GM12878 (cell line): ENCODE data around the gene PAFAH2. TPM values are rescaled to one million over a fixed set of nuclear protein-coding genes. Genes with fewer than 3 reads are reported as not detected.

ENCODE experiments used
- ATAC-seq: fragments of 200-7000 bp; cut with Tn5 transposase; 3 replicates; pipeline ENCODE4 v1.9.1; 2020; ENCODE audit warnings: mild to moderate bottlenecking, moderate library complexity
- BruUV-seq: library from RNA; stranded (reverse); fragments of 400-500 nt; replicated peaks from 2 replicates; lab custom pipeline; 2021; lab: Mats Ljungman, UMichigan
- CTCF ChIA-PET: fragments of 300-600 bp; sonication (Branson Sonifier 250); formaldehyde crosslinking; extraction: SDS; loops from one replicate; lab custom pipeline; 2021; ENCODE audit warnings: inconsistent platforms; lab: Yijun Ruan, JAX
- POLR2A ChIA-PET: fragments of 350-600 bp; formaldehyde crosslinking; extraction: SDS; loops from one replicate; lab custom pipeline; 2021; ENCODE audit warnings: inconsistent platforms; lab: Charles Lee
- RAD21 ChIA-PET: fragments of 300-600 bp; sonication (Branson Sonifier 250); formaldehyde crosslinking; loops from one replicate; lab custom pipeline; 2023; ENCODE audit warnings: antibody characterized with exemption; ENCODE audit not compliant: unreplicated experiment; lab: Charles Lee
- SMC1A ChIA-PET: fragments of 300-600 bp; sonication (Branson Sonifier 250); formaldehyde crosslinking; loops from one replicate; lab custom pipeline; 2023; ENCODE audit not compliant: unreplicated experiment, uncharacterized antibody; lab: Charles Lee
- DNase-seq: peaks from one replicate; pipeline ENCODE4 v3.0.0-alpha.2; 2011; ENCODE audit warnings: low read depth, low spot score
- FAIRE-seq: peaks from 3 replicates; lab custom pipeline; 2011; peaks lifted over from hg19 to GRCh38; lab: Jason Lieb, UNC
- H2AFZ ChIP-seq: 2 replicates; pipeline ENCODE4 v1.6.0; 2011; ENCODE audit warnings: low read depth, low read length, control low read depth; ENCODE audit not compliant: control insufficient read depth
- H3K27ac ChIP-seq: 2 replicates; pipeline ENCODE4 v1.5.1; 2011; ENCODE audit warnings: control low read depth; ENCODE audit not compliant: control insufficient read depth, insufficient read depth
- H3K27me3 ChIP-seq, 2 experiments: replicated peaks in 1 of 2; 2 replicates each; pipeline versions ENCODE4 v1.6.0 to v1.6.1; 2011; ENCODE audit warnings: low read length in 1 of 2; ENCODE audit not compliant: control insufficient read depth in 2 of 2, insufficient read depth in 2 of 2
- H3K36me3 ChIP-seq, 2 experiments: 2 replicates each; pipeline ENCODE4 v1.5.1; 2011; ENCODE audit warnings: low read length in 1 of 2; ENCODE audit not compliant: control insufficient read depth in 2 of 2, insufficient read depth in 2 of 2
- H3K4me1 ChIP-seq: 2 replicates; pipeline ENCODE4 v1.6.1; 2011; ENCODE audit warnings: mild to moderate bottlenecking, low read length, moderate library complexity, mixed read lengths; ENCODE audit not compliant: control insufficient read depth, insufficient read depth
- H3K4me2 ChIP-seq: 2 replicates; pipeline ENCODE4 v1.6.0; 2011; ENCODE audit warnings: control low read depth; ENCODE audit not compliant: control insufficient read depth, insufficient read depth
- H3K4me3 ChIP-seq: fragments of 200-600 bp; sonication (generic); 2 replicates; pipeline ENCODE4 v1.5.1; 2016
- H3K79me2 ChIP-seq: 2 replicates; pipeline ENCODE4 v1.6.0; 2011; ENCODE audit warnings: low read length; ENCODE audit not compliant: control insufficient read depth, insufficient read depth
- H3K9ac ChIP-seq: 2 replicates; pipeline ENCODE4 v1.8.0; 2011; ENCODE audit warnings: low read length, control low read depth, mixed read lengths; ENCODE audit not compliant: control insufficient read depth, insufficient read depth
- H3K9me3 ChIP-seq: replicated peaks from 3 replicates; pipeline ENCODE4 v1.5.1; 2011; ENCODE audit warnings: mild to moderate bottlenecking, low read length; ENCODE audit not compliant: control insufficient read depth, insufficient read depth
- H4K20me1 ChIP-seq: 2 replicates; pipeline ENCODE4 v1.6.0; 2011; ENCODE audit not compliant: control insufficient read depth, insufficient read depth
- BCL11A ChIP-seq: IDR thresholded peaks from 2 replicates; pipeline ENCODE4 v1.6.1; 2011; ENCODE audit warnings: low read depth, low read length
- CEBPB ChIP-seq, 2 experiments: fragments of 150-350 bp in 1 of 2; IDR thresholded peaks; 2 replicates each; pipeline ENCODE4 v1.6.1; 2012 to 2014; ENCODE audit warnings: low read depth in 2 of 2, low read length in 2 of 2, borderline replicate concordance in 1 of 2, inconsistent platforms in 1 of 2
- CREB1 ChIP-seq: IDR thresholded peaks from 2 replicates; pipeline ENCODE4 v1.6.1; 2012; ENCODE audit warnings: low read depth, mild to moderate bottlenecking, inconsistent platforms
- FOS ChIP-seq: IDR thresholded peaks from 3 replicates; pipeline ENCODE4 v1.6.1; 2011; ENCODE audit warnings: borderline replicate concordance; ENCODE audit not compliant: insufficient read length; ENCODE audit errors: extremely low read depth
- HDGF ChIP-seq: fragments of 450-650 bp; IDR thresholded peaks from 2 replicates; pipeline ENCODE4 v1.6.1; 2016; ENCODE audit warnings: antibody characterized with exemption
- SREBF1 ChIP-seq: IDR thresholded peaks from 2 replicates; pipeline ENCODE4 v1.6.1; 2012; ENCODE audit warnings: mild to moderate bottlenecking, low read length
- SRF ChIP-seq, 2 experiments: IDR thresholded peaks; 2 replicates each; pipeline ENCODE4 v1.6.1; 2011; ENCODE audit warnings: low read depth in 2 of 2, low read length in 2 of 2, mild to moderate bottlenecking in 1 of 2, moderate library complexity in 1 of 2
- ZBED1 ChIP-seq: IDR thresholded peaks from 2 replicates; pipeline ENCODE4 v1.6.1; 2016; ENCODE audit warnings: borderline replicate concordance
- ZBTB4 ChIP-seq: fragments of 450-650 bp; formaldehyde crosslinking; IDR thresholded peaks from 2 replicates; pipeline ENCODE4 v1.4.0; 2022; ENCODE audit warnings: mild to moderate bottlenecking, moderate library complexity
- ZNF274 ChIP-seq: IDR thresholded peaks from one replicate; pipeline ENCODE4 v1.8.0; 2011; ENCODE audit not compliant: insufficient read length, insufficient read depth
- WGBS: methylation state at CpG from one replicate; pipeline ENCODE4 v1.1.6; 2016; ENCODE audit warnings: low lambda C conversion rate; ENCODE audit not compliant: insufficient replicate concordance, insufficient coverage; ENCODE audit errors: missing lambda C conversion rate; 5-methylcytosine and 5-hydroxymethylcytosine counted together
- in situ Hi-C: fragments of 300-500 bp; cut with MboI; formaldehyde crosslinking; loops from 9 replicates; pipeline ENCODE4 v1.14.3; 2018; ENCODE audit warnings: mixed read lengths
- intact Hi-C: fragments of 100-400 bp; cut with micrococcal nuclease; formaldehyde crosslinking; loops from one replicate; pipeline ENCODE4 v1.14.2; 2022; ENCODE audit not compliant: unreplicated experiment
- polyA plus RNA-seq, 11 experiments: library from polyadenylated mRNA; depleted of rRNA in 4 of 11; unstranded in 6 of 11; stranded (reverse) in 5 of 11; fragments of >200 nt; fragmentation: Nextera tagmentation in 4 of 11; fragmentation: Illumina TruSeq in 1 of 11; extraction: Ambion mirVana in 4 of 11; extraction: Trizol in 1 of 11; gene quantifications; 1 replicate in 1 of 11; 2 replicates in 10 of 11; pipeline versions ENCODE4 v1.2.1 to v1.2.3, GENCODE V29; 2011 to 2016; ENCODE audit warnings: inconsistent platforms in 2 of 11, missing spikeins in 2 of 11, low read depth in 1 of 11
- total RNA-seq, 4 experiments: library from RNA; depleted of rRNA in 3 of 4; stranded (reverse); fragments of >200 nt in 3 of 4; fragmentation: Illumina TruSeq in 1 of 4; extraction: Trizol in 1 of 4; gene quantifications; 2 replicates each; pipeline versions ENCODE4 v1.2.1 to v1.2.3, GENCODE V29; 2013 to 2021
- TF ChIP-seq, protein P1 (sequence below): fragments of 450-650 bp; IDR thresholded peaks from 2 replicates; pipeline ENCODE4 v1.6.1; 2017; ENCODE audit warnings: mild to moderate bottlenecking, low read depth, inconsistent platforms; ENCODE audit not compliant: poor library complexity, severe bottlenecking

PAFAH2 gene
- total and polyA plus RNA-seq, 10 of the 15 experiments (the other 5 are each of a cell fraction or from before 2014, with no cell fraction given) = 3.0 to 9.5 (median 6.5) TPM

DNA sequence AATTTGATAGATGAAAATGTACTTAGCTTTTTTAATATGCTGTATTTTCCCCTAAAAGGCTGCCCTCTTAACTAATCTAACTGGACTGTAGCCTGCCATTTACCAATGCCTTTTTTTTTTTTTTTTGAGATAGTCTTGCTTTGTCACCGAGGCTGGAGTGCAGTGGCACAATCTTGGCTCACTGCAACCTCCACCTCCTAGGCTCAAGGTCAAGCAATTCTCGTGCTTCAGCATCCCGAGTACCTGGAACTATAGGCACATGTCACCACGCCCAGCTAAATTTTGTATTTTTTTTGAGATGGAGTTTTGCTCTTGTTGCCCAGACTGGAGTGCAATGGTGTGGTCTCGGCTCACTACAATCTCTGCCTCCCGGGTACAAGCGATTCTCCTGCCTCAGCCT lies 18.7 kb downstream of the PAFAH2 start:
- no TSS peak for BruUV-seq
- POLR2A ChIA-PET = no interaction called here
- peaks cover 0 to 13% of the 10 kb centered on the region in 2 experiments; a peak in 2 of 4 replicates for H3K36me3 ChIP-seq
- TF ChIP-seq CEBPB (IDR thresholded peaks at IDR 0.05; ENCODE audit: borderline replicate concordance in 1 of 2, low read depth in 2 of 2, low read length in 2 of 2) (no peak), ZBED1 (no peak), BCL11A (no peak), ZNF274 (no peak), SRF (IDR thresholded peaks at IDR 0.05; ENCODE audit: low read depth in 2 of 2, low read length in 2 of 2) (no peak), ZBTB4 (CRISPR knock-in tag) (no peak), FOS (no peak), HDGF (no peak), CREB1 (no peak), SREBF1 (no peak)
- TF ChIP-seq, protein P1, sequence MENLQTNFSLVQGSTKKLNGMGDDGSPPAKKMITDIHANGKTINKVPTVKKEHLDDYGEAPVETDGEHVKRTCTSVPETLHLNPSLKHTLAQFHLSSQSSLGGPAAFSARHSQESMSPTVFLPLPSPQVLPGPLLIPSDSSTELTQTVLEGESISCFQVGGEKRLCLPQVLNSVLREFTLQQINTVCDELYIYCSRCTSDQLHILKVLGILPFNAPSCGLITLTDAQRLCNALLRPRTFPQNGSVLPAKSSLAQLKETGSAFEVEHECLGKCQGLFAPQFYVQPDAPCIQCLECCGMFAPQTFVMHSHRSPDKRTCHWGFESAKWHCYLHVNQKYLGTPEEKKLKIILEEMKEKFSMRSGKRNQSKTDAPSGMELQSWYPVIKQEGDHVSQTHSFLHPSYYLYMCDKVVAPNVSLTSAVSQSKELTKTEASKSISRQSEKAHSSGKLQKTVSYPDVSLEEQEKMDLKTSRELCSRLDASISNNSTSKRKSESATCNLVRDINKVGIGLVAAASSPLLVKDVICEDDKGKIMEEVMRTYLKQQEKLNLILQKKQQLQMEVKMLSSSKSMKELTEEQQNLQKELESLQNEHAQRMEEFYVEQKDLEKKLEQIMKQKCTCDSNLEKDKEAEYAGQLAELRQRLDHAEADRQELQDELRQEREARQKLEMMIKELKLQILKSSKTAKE = no peak
- TF ChIP-seq, all 136 proteins: peak for 0
- 93% methylated on average over 7 of the region's 7 CpGs for WGBS
- ChIA-PET RAD21 (no interaction called here), SMC1A (no interaction called here), CTCF (interaction anchor here (1.4 kb wide), 2 partner anchors 18 to 83 kb away, joined by 3 to 6 read pairs; partner anchors contain the start of gene PAFAH2)
- Histone ChIP-seq H3K4me2 (no peak overlapping the region), H3K9ac (no peak overlapping the region), H3K79me2 (no peaks in the 10 kb centered on the region), H3K27ac (no peak overlapping the region), H3K4me3 (no peak overlapping the region), H3K27me3 (no peaks in the 10 kb centered on the region), H2AFZ (no peak overlapping the region), H4K20me1 (no peaks in the 10 kb centered on the region), H3K4me1 (no peaks in the 10 kb centered on the region), H3K9me3 (no peaks in the 10 kb centered on the region)
- intact Hi-C loops = no loop called here
- ATAC-seq (no peak), DNase-seq (no peak), FAIRE-seq (no peak)
- in situ Hi-C loops = no loop called here
